WTC11 (cell line): ENCODE results near the gene TLCD1. TPM values are rescaled to one million over a fixed set of nuclear protein-coding genes. Genes with fewer than 3 reads are reported as not detected.
A peak's percentile ranks its signal among the peaks of the same experiment; 100 is the strongest.
"Not testable (repeated sequence)": the region's sequence is repeated elsewhere in the genome, so short reads cannot be mapped to it uniquely, and the experiment has no call there.

Experiments used
- ATAC-seq: fragments of 200-7000 bp; cut with Tn5 transposase; 2 replicates; pipeline ENCODE4 v1.10.0; 2021; ENCODE audit warnings: mild to moderate bottlenecking, moderate library complexity
- CTCF ChIA-PET: fragments of 300-600 bp; sonication (Branson Sonifier 250); formaldehyde crosslinking; loops from one replicate; lab custom pipeline; 2021; ENCODE audit warnings: antibody characterized with exemption; lab: Charles Lee
- POLR2A ChIA-PET: fragments of 350-600 bp; sonication (Branson Sonifier 250); formaldehyde crosslinking; loops from one replicate; lab custom pipeline; 2021; ENCODE audit warnings: antibody characterized with exemption; lab: Charles Lee
- DNase-seq: peaks from one replicate; pipeline ENCODE4 v3.0.0; 2021; ENCODE audit warnings: low spot score
- H3K27ac Mint-ChIP-seq: 2 replicates; pipeline ENCODE4 v1.8.0; 2021; ENCODE audit warnings: mixed read lengths
- H3K27me3 Mint-ChIP-seq: 2 replicates; pipeline ENCODE4 v1.8.0; 2021; ENCODE audit warnings: low read depth, mild to moderate bottlenecking, moderate library complexity, mixed read lengths
- H3K36me3 Mint-ChIP-seq: 2 replicates; pipeline ENCODE4 v1.8.0; 2021; ENCODE audit warnings: mixed read lengths
- H3K4me1 Mint-ChIP-seq: 2 replicates; pipeline ENCODE4 v1.8.0; 2022; ENCODE audit warnings: mixed read lengths
- H3K4me3 Mint-ChIP-seq: 2 replicates; pipeline ENCODE4 v1.8.0; 2021; ENCODE audit warnings: mild to moderate bottlenecking, moderate library complexity, mixed read lengths
- H3K9me3 Mint-ChIP-seq: 2 replicates; pipeline ENCODE4 v1.8.0; 2021; ENCODE audit warnings: mixed read lengths
- AR ChIP-seq: fragments of 250-450 bp; sonication (Bioruptor Pico); IDR thresholded peaks from 2 replicates; pipeline ENCODE4 v1.9.0; 2021; ENCODE audit warnings: mild to moderate bottlenecking
- ARID4B ChIP-seq: sonication (generic); formaldehyde crosslinking; IDR thresholded peaks from 2 replicates; pipeline ENCODE4 v1.8.0; 2023; ENCODE audit warnings: missing genetic modification reagents, mild to moderate bottlenecking, borderline replicate concordance
- CREB1 ChIP-seq: sonication (generic); formaldehyde crosslinking; IDR thresholded peaks from 2 replicates; pipeline ENCODE4 v1.8.0; 2023; ENCODE audit warnings: mild to moderate bottlenecking, missing genetic modification reagents
- ETV6 ChIP-seq: sonication (generic); formaldehyde crosslinking; IDR thresholded peaks from 2 replicates; pipeline ENCODE4 v1.8.1; 2022; ENCODE audit warnings: mild to moderate bottlenecking, missing genetic modification reagents
- GABPB1 ChIP-seq: sonication (generic); formaldehyde crosslinking; IDR thresholded peaks from 2 replicates; pipeline ENCODE4 v1.8.1; 2023; ENCODE audit warnings: mild to moderate bottlenecking, missing genetic modification reagents
- IRF1 ChIP-seq: sonication (generic); formaldehyde crosslinking; IDR thresholded peaks from 2 replicates; pipeline ENCODE4 v1.8.0; 2023; ENCODE audit warnings: missing genetic modification reagents
- MYBL2 ChIP-seq: sonication (generic); formaldehyde crosslinking; IDR thresholded peaks from 2 replicates; pipeline ENCODE4 v1.8.1; 2023; ENCODE audit warnings: mild to moderate bottlenecking, moderate library complexity, missing genetic modification reagents
- ZBTB43 ChIP-seq: sonication (generic); formaldehyde crosslinking; IDR thresholded peaks from 2 replicates; pipeline ENCODE4 v1.8.1; 2023; ENCODE audit warnings: mild to moderate bottlenecking, missing genetic modification reagents
- ZNF425 ChIP-seq: fragments of 250-450 bp; sonication (Bioruptor Pico); conservative IDR thresholded peaks from 2 replicates; pipeline ENCODE4 v1.9.0; 2021; ENCODE audit warnings: mild to moderate bottlenecking
- total RNA-seq: library from RNA; stranded (reverse); gene quantifications from 3 replicates; pipeline ENCODE4 v1.2.3, GENCODE V29; 2021

TLCD1 gene
- total RNA-seq, 1 experiment from 2014 or later = 36.0 TPM

- Mint-ChIP-seq H3K4me1 (peaks cover 50% of the 10 kb centered on the region), H3K36me3 (peaks cover 48% of the 10 kb centered on the region), H3K27ac (peak overlapping the region; percentile 98), H3K4me3 (peak overlapping the region; percentile 93)
- ChIA-PET CTCF (interaction anchor here (1.9 to 12.2 kb wide), 3 partner anchors 12 to 23 kb away, joined by 6 to 541 read pairs (median 69); partner anchors contain the start of genes PROCA1 and TRAF4), POLR2A (interaction anchor here (0.6 to 6.4 kb wide), 5 partner anchors 12 to 228 kb away, joined by 3 to 310 read pairs (median 7); partner anchors contain the start of genes FLOT2, PHF12, PROCA1 and TRAF4)
- H3K27me3 Mint-ChIP-seq, ATAC-seq, H3K9me3 Mint-ChIP-seq, DNase-seq: not testable (repeated sequence)
- peak; percentile 77; the same call in 1 of the 2 replicates for TF ChIP-seq IRF1
- TF ChIP-seq ETV6 (CRISPR knock-in tag) = 0 out of 2 replicates have a peak, but pooled peaks have one; percentile 40
- TF ChIP-seq CREB1 (CRISPR knock-in tag) = peak; percentile 78
- 0 out of 2 replicates have a peak, but pooled peaks have one; percentile 22 for TF ChIP-seq AR
Measured at GRCh38 chr17:28723836-28724499, 2.1 kb downstream of the TLCD1 start.

- peak overlapping the region; percentile 69 for H3K27ac Mint-ChIP-seq
- H3K27me3 Mint-ChIP-seq = no peaks in the 10 kb centered on the region
- peak overlapping the region; percentile 42 for H3K4me3 Mint-ChIP-seq
- H3K9me3 Mint-ChIP-seq = no peaks in the 10 kb centered on the region
- H3K4me1 Mint-ChIP-seq = peaks cover 53% of the 10 kb centered on the region
- H3K36me3 Mint-ChIP-seq = peaks cover 48% of the 10 kb centered on the region
- ChIA-PET CTCF (interaction anchor here (1.3 to 1.9 kb wide), 2 partner anchors 12 to 40 kb away, joined by 4 to 6 read pairs; partner anchors contain the start of gene PROCA1), POLR2A (interaction anchor here (0.6 to 6.4 kb wide), 2 partner anchors 23 to 68 kb away, joined by 4 to 310 read pairs; partner anchors contain the start of gene TRAF4)
- TF ChIP-seq ZBTB43 (CRISPR knock-in tag) = no peak
- 0 out of 2 replicates have a peak, but pooled peaks have one; percentile 18 for TF ChIP-seq MYBL2 (CRISPR knock-in tag)
- TF ChIP-seq GABPB1 (CRISPR knock-in tag) = no peak
- no peak for TF ChIP-seq ARID4B (CRISPR knock-in tag)
- 0 out of 2 replicates have a peak, but pooled peaks have one; percentile 43 for TF ChIP-seq ZNF425 (CRISPR knock-in tag)
- ATAC-seq (no peak), DNase-seq (no peak)
Measured at GRCh38 chr17:28723159-28723835, 2.7 kb downstream of the TLCD1 start.
